H1 (cell line): ENCODE results near the gene TRPT1.

ENCODE experiments used
- CEBPB ChIP-seq: IDR thresholded peaks from 2 replicates; pipeline ENCODE4 v1.6.1; 2012; ENCODE audit warnings: low read depth, low read length
- EZH2 ChIP-seq: fragments of 200-600 bp; sonication (generic); IDR thresholded peaks from 2 replicates; pipeline ENCODE4 v1.7.1; 2012; ENCODE audit warnings: low read depth, mild to moderate bottlenecking, moderate library complexity, low read length, inconsistent platforms; ENCODE audit not compliant: severe bottlenecking
- NRF1 ChIP-seq: IDR thresholded peaks from 2 replicates; pipeline ENCODE4 v1.6.1; 2011; ENCODE audit warnings: mild to moderate bottlenecking, low read depth, low read length, improper control_type of control experiment
- RAD21 ChIP-seq, 2 experiments: IDR thresholded peaks in 1 of 2; conservative IDR thresholded peaks in 1 of 2; 2 replicates each; pipeline ENCODE4 v1.6.1; 2011; ENCODE audit warnings: low read depth in 2 of 2, low read length in 2 of 2, improper control_type of control experiment in 1 of 2, inconsistent platforms in 1 of 2, mild to moderate bottlenecking in 1 of 2, moderate library complexity in 1 of 2
- SP1 ChIP-seq: IDR thresholded peaks from 2 replicates; pipeline ENCODE4 v1.6.1; 2011; ENCODE audit warnings: low read depth, low read length
- SRF ChIP-seq: IDR thresholded peaks from 2 replicates; pipeline ENCODE4 v1.6.1; 2011; ENCODE audit warnings: mild to moderate bottlenecking, low read depth, low read length, moderate library complexity
- SUZ12 ChIP-seq: fragments of 200-600 bp; sonication (generic); IDR thresholded peaks from 2 replicates; pipeline ENCODE4 v1.6.1; 2012; ENCODE audit warnings: mild to moderate bottlenecking, inconsistent platforms, low read length, moderate library complexity, mixed read lengths
- TCF12 ChIP-seq: IDR thresholded peaks from 2 replicates; pipeline ENCODE4 v1.6.1; 2011; ENCODE audit warnings: low read depth, mild to moderate bottlenecking, low read length
- YY1 ChIP-seq: IDR thresholded peaks from 2 replicates; pipeline ENCODE4 v1.6.1; 2011; ENCODE audit warnings: low read depth, mild to moderate bottlenecking, low read length
- TF ChIP-seq, protein P1 (sequence below), 3 experiments: IDR thresholded peaks; 1 replicate in 2 of 3; 2 replicates in 1 of 3; pipeline versions ENCODE4 v1.5.1 to v1.6.1; 2011; ENCODE audit warnings: low read length in 3 of 3, mild to moderate bottlenecking in 3 of 3, inconsistent platforms in 2 of 3, low read depth in 1 of 3, moderate library complexity in 1 of 3; ENCODE audit not compliant: insufficient read depth in 1 of 3; ENCODE audit errors: control extremely low read depth in 1 of 3

DNA sequence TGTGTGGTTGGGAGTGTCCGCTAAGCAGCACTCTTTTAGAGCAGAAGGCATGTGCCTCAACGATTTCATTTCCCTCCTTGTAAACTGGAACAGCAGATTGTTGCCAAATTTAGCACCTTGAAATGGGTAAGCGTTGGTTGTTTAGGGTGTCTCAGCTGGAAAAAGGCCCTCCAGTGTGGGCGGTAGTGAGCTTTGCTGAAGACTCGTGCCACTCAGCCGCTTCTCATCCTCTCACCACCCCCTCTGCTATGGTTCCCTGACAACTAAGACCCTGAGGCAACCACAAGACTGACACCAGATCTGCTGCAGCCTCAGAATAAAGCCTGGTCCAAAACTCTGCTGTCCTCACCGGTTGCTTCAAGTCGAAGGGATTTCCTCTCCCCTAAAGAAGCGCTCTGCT is 29.4 kb downstream of the TRPT1 start:
- TF ChIP-seq, protein P1, sequence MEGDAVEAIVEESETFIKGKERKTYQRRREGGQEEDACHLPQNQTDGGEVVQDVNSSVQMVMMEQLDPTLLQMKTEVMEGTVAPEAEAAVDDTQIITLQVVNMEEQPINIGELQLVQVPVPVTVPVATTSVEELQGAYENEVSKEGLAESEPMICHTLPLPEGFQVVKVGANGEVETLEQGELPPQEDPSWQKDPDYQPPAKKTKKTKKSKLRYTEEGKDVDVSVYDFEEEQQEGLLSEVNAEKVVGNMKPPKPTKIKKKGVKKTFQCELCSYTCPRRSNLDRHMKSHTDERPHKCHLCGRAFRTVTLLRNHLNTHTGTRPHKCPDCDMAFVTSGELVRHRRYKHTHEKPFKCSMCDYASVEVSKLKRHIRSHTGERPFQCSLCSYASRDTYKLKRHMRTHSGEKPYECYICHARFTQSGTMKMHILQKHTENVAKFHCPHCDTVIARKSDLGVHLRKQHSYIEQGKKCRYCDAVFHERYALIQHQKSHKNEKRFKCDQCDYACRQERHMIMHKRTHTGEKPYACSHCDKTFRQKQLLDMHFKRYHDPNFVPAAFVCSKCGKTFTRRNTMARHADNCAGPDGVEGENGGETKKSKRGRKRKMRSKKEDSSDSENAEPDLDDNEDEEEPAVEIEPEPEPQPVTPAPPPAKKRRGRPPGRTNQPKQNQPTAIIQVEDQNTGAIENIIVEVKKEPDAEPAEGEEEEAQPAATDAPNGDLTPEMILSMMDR (IDR thresholded peaks at IDR 0.05; ENCODE audit: control extremely low read depth in 1 of 3, insufficient read depth in 1 of 3, low read depth in 1 of 3, low read length in 3 of 3): no peak
- no peak for TF ChIP-seq NRF1
- TF ChIP-seq SUZ12: no peak
- no peak for TF ChIP-seq SRF
- no peak for TF ChIP-seq TCF12
- TF ChIP-seq RAD21 (IDR thresholded peaks at IDR 0.05 in 1 of 2, conservative IDR thresholded peaks at IDR 0.05 in 1 of 2; ENCODE audit: low read depth in 2 of 2, low read length in 2 of 2): no peak
- TF ChIP-seq CEBPB: no peak
- TF ChIP-seq SP1: no peak
- no peak for TF ChIP-seq EZH2
- no peak for TF ChIP-seq YY1
